ENCODE results near the gene ACSM2A.
"Not testable (repeated sequence)": the region's sequence is repeated elsewhere in the genome, so short reads cannot be mapped to it uniquely, and the experiment has no call there.

ACSM2A gene, protein sequence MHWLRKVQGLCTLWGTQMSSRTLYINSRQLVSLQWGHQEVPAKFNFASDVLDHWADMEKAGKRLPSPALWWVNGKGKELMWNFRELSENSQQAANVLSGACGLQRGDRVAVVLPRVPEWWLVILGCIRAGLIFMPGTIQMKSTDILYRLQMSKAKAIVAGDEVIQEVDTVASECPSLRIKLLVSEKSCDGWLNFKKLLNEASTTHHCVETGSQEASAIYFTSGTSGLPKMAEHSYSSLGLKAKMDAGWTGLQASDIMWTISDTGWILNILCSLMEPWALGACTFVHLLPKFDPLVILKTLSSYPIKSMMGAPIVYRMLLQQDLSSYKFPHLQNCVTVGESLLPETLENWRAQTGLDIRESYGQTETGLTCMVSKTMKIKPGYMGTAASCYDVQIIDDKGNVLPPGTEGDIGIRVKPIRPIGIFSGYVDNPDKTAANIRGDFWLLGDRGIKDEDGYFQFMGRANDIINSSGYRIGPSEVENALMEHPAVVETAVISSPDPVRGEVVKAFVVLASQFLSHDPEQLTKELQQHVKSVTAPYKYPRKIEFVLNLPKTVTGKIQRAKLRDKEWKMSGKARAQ

DNA sequence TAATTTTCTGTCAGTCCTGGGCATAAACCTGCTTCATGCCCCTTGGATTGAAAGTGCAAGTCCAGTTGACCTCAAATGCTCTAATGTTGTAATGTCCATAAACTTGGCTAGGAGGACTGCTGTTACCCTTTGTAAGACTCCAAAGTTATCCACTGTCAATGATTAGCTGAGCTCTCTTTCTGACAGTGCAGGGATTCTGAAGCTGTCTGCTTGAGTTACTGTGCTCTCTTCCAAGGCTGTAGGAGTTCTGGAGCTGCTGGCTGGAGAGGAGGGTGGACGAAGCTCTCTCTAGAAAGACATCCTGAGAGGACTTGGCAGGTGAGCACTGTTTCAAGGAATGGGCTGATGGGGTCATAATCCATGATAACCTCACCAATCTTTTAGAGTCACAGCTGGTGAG, at the start of gene ACSM2A:
ACSM2A (plus strand) TSS at position 158 of the 400 bp plus-strand sequence. CDS start 8,594 bp downstream, outside the sequence.
- not testable (repeated sequence) for DNase-seq

DNA sequence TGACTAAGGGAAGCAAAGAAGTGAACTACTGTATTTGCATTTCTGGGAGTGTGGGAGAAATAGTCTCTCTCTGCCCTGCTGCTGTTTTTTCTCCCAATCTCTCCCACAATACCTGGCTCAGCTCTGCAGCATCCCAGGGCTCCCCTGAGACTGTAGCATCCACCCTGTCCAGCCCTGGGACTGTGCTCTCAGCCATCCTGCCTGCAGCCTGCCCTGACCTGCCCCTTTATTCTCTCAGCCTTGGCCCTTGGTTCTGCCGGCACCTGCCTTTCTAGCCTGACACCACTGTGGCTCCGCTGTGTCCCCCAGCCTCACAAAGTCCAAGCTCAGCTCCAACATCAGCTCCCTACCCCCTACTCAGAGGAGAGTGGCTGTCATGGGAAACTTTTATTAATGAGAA, 48.7 kb upstream of the ACSM2A start:
- no peak for DNase-seq

DNA sequence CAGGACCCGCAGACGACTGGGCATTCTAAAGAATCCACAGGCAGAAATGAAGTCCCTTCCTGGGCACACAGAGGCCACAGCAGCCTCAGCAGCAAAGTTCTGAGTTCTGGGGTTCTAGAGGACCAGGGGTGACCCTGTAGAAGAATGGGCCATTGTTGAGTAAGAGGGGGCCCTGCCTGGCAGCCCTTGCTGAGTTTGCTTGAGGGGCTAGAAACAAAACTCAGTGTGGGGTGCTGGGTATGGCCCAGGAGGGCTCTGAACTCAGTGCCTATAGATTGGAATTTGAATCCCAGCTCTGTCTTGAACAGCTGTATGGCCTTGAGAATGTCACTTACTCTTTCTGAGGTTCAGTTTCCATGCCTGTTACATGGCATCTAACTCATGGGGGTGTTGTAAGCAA, 46.7 kb upstream of the ACSM2A start, which contains the start of gene PDILT:
PDILT (minus strand) TSS at position 101 of the 400 bp plus-strand sequence. CDS start 5,437 bp downstream, outside the sequence.
- DNase-seq, result no peak

DNA sequence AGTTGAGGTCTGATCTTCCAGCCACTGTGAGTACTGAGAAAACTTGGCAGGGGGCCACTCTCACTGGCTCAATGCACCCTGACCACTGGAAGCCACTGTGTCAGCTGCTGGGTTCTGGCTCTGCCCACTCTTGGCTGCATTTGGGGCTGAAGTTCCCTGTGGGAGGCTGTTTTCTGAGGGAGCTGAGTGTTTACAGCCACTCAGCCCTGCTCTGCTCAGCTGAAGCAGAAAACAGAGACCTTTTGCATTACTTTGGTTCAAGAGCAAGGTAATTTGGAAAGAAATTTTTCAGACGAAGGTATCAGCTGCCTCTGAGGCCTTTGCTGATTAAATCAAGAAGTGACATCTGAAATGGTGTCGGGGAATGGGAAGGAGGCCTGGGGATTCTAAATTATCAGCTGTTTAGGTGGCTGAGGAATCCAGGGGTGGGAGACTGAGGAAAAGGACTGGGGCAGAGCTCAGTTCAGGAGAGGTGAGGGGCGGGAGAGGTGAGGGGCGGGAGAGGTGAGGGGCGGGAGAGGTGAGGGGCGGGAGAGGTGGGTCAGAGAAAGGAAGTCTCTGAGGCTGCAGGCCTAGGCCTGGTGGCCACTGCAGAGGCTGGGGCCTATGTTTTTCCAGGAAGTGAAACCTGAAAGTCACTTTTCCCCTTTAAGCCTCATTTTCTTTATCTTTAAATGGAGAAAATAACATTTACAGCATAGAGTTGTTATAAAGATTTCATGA, 41.8 kb upstream of the ACSM2A start, which contains the start of gene ACSM5:
ACSM5 (plus strand) TSS at position 137 of the 723 bp plus-strand sequence. CDS start 1,951 bp downstream, outside the sequence.
- no peak for DNase-seq

DNA sequence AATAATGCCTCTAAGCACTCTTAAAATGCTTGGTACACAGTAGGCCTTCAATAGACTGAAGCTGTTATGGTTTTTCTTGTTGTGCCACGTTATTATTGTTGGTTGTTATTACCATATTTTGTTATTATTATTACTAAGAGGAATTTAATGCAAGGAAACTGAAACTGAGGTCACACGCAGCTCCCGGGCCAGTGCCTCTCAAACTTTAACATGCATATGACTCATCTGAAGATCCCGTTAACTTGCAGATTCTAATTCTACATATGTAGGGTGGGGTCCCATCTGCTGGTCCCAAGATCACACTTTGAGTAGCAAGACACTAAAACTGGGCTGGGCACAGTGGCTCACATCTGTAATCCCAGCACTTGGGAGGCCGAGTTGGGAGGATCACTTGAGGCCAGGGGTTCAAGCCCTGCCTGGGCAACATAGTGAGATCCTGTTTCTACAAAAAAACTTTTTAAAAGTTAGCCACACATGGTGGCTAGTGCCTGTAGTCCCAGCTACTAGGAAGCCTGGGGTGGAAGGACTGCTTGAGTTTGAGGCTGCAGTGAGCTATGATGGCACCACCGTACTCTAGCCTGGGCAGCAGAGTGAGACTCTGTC, 41.1 kb upstream of the ACSM2A start:
- DNase-seq, result no peak

DNA sequence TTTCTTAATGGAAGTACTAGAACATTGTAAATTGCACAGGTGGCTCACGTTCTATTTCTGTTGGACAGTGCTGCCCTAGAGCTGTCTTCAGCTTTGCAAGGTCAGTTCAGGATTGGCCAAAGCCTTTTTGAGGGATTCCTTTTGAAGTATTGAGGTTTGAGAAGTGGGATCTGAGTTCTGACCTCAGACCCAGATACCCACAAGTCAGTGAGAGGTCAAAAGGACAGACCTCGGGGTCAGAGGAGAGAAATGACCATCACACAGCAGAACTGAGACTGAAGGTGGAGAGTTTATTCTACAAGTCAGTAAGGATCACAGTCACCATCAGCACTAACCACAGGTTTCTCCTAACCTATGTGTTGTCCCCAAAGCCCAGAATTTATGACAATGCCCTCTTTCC, 40.3 kb upstream of the ACSM2A start:
- no peak for DNase-seq

DNA sequence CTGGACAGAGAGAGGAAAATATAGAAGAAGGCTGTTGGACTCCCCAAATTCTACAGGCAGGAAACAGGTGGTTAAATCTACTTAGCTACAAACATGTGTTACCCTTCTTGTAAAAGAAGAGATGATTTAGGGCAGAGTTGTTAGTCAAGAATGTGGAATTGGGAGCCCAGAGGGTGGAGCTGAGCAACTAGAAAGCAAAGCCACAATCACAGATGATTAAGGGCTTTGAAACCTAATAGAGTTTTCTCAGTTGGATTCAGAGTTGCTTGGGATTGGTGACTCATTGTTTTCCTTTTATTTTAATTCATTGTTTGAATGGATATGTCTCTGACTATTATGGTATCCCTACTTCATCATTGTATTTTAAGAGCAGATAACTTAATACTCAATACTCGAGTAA, 35.8 kb upstream of the ACSM2A start:
- DNase-seq, result no peak

DNA sequence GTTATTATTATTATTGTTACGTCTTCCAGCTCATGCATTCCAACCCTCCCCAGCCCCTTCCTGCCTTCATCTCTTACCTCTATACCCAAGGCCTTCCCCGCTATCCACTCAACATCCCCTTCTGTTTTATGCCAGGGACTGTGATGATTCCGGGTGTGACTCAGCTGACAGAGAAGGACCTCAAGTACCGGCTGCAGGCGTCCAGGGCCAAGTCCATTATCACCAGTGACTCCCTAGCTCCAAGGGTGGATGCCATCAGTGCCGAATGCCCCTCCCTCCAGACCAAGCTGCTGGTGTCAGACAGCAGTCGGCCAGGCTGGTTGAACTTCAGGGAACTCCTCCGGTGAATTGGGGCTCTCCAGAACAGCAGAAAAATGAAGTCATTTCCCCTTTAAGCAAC, 32.2 kb upstream of the ACSM2A start:
- not testable (repeated sequence) for DNase-seq

DNA sequence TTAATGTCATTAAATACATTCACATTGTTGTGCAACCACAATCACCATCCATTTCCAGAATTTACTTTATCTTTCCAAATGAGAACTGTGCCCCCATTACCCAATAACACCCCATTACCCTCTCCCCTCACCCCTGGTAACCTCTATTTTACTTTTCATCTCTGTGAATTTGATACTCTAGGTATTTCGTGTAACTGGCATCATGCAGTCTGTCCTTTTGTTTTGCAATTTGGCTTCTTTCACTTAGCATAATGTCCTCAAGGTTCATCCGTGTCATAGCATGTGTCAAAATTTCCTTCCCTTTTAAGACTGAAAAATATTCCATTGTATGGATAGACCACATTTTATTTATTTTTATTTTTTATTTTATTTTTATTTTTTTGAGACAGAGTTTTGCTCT, 29.6 kb upstream of the ACSM2A start:
- not testable (repeated sequence) for DNase-seq

DNA sequence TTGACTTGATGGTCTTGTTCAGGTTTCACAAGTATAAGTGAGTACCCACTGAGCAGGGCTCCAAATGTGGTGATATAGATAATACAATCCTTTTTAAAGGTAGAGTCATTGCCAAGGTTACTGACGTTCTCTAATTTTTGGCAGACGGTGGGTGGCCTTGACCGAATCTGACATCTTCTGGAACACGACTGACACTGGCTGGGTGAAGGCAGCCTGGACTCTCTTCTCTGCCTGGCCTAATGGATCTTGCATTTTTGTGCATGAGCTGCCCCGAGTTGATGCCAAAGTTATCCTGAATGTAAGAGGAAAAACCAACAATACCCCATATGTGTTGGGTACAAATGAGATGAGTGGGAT, 27.6 kb upstream of the ACSM2A start:
- DNase-seq, result not testable (repeated sequence)

DNA sequence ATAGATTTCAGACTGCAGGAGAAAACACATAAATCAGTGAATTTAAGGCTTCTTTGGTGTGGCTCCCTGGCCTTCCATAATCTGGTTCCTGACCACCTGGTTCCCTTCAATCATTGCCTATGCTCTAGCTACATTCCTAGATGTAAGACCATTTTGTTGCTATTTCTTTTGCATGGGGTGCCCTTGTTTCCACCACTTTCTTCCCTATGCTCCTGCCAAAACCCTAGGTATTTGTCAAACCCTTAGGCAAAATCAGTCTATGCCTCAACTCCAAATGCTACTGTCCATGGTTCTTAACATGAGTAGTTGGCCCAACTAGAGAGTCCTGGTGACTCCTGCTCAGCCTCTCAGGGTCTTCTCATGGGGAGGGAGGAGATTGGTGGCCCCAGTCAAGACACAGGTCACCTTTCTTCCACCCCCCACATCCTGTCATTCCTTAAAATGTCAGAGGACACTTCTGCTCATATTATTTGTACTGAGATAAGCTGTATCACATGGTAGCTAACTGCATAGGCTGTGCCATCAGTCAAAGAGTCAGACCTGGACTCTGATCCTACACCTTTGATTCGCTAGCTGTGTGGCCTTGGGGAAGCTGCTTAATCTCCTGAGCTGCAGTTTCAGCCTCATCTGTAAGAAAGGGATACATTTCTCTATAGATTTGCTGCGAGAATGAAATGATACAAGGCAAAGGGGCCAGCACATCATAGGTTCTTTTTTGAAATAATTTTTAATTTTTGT, 27.0 kb upstream of the ACSM2A start:
- no peak for DNase-seq

DNA sequence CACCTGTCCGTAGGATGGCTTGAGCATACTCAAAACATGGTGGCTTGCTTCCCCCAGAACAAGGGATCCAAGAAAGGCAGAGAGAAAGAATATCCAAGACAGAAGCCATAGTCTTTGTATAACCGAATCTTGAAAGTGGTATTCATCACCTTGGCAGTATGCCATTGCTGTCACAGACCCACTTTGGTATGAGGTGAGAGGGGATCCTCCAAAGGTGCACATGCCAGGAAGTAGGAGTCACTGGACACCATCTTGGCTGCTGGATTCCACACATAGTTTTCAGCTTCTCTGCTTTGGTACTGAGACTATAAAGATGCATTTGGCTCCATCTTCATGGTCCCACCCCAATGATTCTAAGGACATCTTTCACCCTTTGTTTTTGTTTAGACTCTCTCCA, 23.9 kb upstream of the ACSM2A start:
- DNase-seq, result not testable (repeated sequence)

DNA sequence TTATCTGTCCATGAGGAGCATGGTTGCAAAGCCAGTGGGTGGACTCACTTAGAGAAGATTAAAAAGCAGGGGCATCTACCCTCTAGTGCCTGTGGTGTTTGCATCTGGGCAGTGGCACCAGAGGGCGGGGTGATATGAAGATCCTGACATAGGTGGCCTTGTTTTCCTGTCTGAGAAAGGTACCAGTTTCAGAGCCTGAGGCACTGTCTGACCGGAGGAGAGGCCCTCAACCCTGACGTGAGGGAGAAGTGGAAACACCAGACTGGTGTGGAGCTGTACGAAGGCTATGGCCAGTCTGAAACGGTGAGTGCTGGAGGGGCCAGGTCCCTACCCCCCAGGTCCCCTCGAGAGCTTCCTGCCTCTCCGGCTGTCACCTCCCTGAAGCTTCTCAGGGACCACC, 21.8 kb upstream of the ACSM2A start:
- DNase-seq, result not testable (repeated sequence)

DNA sequence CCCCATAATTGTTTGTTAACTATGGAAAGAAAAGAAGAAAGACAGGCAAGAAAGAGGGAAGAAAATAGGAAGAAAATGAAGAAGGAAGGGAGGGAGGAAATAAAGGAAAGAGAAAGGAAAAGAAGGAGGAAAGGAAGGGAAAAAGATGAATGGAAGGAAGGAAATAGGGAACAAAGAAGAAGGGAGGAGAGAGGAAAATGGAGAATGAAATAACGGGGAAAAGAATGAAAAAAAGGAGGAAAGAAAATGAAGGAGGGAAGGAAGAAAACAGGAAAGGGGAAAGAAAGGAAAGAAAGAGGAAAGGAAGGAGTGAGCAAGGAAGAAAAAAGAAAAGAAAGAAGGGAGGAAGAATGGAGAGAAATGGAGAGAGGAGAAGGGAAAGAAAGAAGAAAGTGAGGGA, 20.8 kb upstream of the ACSM2A start:
- not testable (repeated sequence) for DNase-seq

DNA sequence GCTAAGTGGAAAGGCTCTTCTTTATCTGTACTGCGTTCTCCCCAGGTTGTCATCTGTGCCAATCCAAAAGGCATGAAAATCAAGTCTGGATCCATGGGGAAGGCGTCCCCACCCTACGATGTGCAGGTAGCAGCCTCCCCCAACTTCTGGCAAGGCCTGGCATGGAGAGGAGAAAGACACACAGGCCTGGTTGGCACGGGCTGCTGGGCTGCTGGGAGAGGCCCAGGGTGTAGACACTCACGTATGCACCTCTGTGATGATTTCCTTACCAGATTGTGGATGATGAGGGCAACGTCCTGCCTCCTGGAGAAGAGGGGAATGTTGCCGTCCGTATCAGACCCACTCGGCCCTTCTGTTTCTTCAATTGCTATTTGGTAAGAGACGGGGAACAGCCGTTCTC, 20.4 kb upstream of the ACSM2A start:
- no peak for DNase-seq

DNA sequence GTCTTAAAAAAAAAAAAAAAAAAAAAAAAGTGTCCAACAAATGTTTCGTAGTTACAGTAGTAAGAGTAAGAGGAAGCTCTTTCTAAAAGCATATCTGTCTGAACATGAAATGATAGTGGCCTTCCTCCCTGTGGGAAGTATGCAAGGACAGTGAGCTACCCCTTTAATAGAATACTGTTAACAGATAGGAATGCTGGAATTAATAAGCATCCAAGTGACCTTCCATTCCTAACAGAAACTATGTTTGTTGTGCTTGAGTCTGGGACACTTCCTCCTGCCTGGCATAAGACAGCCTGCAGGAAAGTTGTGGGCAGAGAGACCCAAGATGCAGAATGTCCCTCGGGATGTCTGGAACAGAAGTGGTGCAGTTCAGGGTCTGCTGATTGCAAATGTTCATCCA, 12.4 kb upstream of the ACSM2A start:
- not testable (repeated sequence) for DNase-seq

DNA sequence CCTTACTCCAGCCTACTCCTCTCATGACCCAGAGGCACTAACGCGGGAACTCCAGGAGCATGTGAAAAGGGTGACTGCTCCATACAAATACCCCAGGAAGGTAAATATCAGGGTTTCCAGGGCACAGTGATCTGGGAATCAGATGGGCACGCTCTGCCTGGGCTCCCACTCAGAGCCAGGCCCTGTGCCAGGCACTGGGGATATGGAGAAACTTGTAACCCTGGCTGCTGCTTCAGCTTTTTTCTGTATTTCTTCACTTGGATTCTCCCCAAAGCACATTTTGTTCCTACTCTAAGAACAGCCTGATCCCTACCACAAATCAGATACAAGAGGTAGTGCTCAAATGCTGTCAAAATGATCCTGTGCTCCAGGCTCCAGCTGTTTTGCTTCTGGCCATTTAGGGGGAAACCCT, 11.5 kb upstream of the ACSM2A start:
- not testable (repeated sequence) for DNase-seq

DNA sequence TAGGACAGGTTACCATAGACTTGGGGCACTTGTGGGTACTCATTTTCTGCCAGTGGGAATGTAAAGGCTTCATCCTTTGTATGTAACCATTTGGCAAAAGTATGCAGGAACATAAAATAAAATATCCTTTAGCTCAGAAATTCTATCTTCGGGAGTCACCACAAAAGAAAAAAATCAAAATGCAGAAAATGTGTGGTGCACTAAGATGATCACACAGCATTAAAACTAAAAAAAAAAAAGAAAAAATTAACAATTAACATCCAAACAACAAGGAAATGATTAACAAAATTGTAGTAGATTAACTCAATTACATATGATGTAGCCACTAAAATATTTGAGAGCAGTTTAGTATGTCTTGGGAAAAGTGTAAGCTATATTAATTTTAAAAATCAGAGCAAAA, 10.6 kb upstream of the ACSM2A start:
- not testable (repeated sequence) for DNase-seq

DNA sequence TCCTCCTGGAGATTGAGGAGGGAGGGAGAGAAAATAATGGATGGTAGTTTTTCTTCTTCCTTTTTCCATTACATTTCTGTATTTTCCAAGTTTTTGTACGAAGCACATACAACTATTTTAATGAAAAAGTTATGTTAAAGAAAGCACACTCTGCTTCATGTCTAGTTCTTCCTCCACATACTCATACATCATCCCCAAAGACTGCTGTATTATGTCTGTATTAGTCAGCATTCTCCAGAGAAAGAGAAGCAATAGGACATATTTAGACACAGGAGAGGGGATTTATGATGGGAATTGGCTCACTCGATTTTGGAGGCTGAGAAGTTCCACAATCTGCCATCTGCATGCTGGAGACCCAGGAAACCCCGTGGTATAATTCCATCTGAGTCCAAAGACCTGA, 10.1 kb upstream of the ACSM2A start:
- no peak for DNase-seq

DNA sequence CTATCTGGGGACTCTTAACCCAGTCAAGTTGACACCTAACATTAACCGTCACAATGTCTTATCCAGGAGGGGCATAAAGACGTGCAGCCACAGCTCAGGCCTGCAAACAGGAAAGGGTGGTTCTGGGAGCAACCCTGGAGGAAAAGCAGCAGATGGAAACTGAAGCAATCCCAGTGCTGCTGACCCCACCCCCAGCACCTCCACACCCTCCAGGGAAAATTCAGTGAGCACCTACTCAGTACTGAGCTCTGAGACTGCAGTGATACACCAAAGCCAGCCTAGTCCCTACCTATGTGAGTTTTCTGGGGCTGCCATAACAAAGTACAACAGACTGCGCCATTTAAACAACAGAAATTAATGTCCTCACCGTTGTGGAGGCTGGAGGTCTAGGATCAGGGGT, 9.5 kb upstream of the ACSM2A start:
- DNase-seq, result not testable (repeated sequence)

DNA sequence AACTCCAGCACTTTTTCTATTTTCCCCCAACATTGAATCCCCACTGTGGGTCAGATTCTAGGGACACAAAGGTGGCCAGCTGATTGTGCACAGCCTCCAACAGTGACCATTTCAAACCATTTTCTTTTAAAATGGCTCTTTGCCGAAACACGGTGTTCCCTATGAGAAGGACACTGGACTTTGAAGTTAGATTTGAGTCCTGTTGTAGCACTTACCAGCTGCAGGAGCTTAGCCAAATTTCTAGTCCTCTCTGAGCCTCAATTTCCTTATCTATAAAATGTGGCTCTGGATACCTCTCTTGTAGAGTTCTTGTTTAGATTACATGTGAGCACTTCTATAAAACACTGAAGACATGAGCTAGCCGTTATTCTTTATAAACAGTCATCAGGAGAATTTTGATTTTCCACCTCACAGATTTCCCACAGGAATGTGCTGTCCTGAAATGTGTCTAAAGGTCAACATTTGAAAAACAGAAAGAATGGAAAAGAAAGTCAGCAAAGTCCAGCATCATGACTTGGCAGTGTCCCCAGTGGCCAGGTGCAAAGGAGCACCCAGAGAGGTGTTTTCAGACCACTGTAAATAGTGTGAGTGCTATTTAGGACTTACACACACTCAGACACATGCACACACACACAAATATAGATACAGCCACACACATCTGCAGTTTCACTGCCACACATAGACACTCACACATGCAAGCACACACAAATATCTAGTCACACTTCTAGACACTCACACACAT, 4.5 kb upstream of the ACSM2A start:
- not testable (repeated sequence) for DNase-seq

DNA sequence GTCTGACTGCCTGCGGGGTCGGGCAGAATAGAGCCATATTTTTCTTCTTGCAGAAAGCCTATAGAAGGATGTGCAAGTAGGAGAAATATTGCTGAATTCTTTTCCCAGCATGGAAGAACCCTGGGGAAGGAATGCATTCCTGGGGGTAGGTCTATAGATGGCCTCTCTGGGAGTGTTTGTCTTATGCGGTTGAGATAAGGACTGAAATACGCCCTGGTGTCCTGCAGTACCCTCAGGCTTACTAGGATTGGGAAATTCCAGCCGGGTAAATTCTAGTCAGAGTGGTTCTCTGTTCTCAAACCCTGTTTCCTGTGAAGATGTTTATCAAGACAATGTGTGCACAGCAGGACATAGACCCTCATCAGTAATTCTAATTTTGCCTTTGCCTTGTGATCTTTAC, 2.3 kb downstream of the ACSM2A start:
- DNase-seq, result not testable (repeated sequence)
